Mesenchymal stem cell (in vitro differentiated cells and primary cell): ENCODE results near the gene PLCB1.

Source experiments
- DNase-seq: peaks from one replicate; pipeline ENCODE4 v3.0.0-alpha.2; 2013
- H2AFZ ChIP-seq: one replicate; pipeline ENCODE4 v1.6.1; 2013; ENCODE audit warnings: low read depth, mild to moderate bottlenecking, control low read depth, inconsistent platforms, low read length, moderate library complexity
- H2AK5ac ChIP-seq: 2 replicates; pipeline ENCODE4 v1.6.1; 2013; ENCODE audit warnings: low read length, moderate library complexity, mild to moderate bottlenecking, inconsistent platforms; ENCODE audit not compliant: severe bottlenecking
- H2BK120ac ChIP-seq: one replicate; pipeline ENCODE4 v1.6.1; 2013; ENCODE audit warnings: low read depth, mild to moderate bottlenecking, inconsistent platforms, low read length, moderate library complexity
- H2BK12ac ChIP-seq, 2 experiments: one replicate each; pipeline ENCODE4 v1.6.1; 2013; ENCODE audit warnings: inconsistent platforms in 2 of 2, low read length in 2 of 2, mild to moderate bottlenecking in 2 of 2, moderate library complexity in 2 of 2, control low read depth in 1 of 2
- H2BK15ac ChIP-seq: one replicate; pipeline ENCODE4 v1.6.1; 2013; ENCODE audit warnings: mild to moderate bottlenecking, low read depth, inconsistent platforms; ENCODE audit not compliant: poor library complexity, severe bottlenecking
- H2BK5ac ChIP-seq: 2 replicates; pipeline ENCODE4 v1.6.1; 2013; ENCODE audit warnings: low read depth, mild to moderate bottlenecking, low read length, control low read depth, inconsistent platforms; ENCODE audit not compliant: poor library complexity, severe bottlenecking
- H3K14ac ChIP-seq, 2 experiments: one replicate each; pipeline ENCODE4 v1.6.1; 2013; ENCODE audit warnings: inconsistent platforms in 2 of 2, low read length in 2 of 2, control low read depth in 1 of 2, mild to moderate bottlenecking in 1 of 2, moderate library complexity in 1 of 2
- H3K18ac ChIP-seq, 2 experiments: one replicate each; pipeline ENCODE4 v1.6.1; 2013; ENCODE audit warnings: inconsistent platforms in 2 of 2, low read length in 2 of 2, control low read depth in 1 of 2, low read depth in 1 of 2, mild to moderate bottlenecking in 1 of 2
- H3K23ac ChIP-seq, 2 experiments: one replicate each; pipeline ENCODE4 v1.6.1; 2013; ENCODE audit warnings: inconsistent platforms in 2 of 2, low read length in 2 of 2, mild to moderate bottlenecking in 2 of 2, moderate library complexity in 2 of 2, control low read depth in 1 of 2
- H3K27ac ChIP-seq: 2 replicates; pipeline ENCODE4 v1.5.1; 2013; ENCODE audit warnings: mild to moderate bottlenecking, moderate library complexity, low read length, control low read depth, inconsistent platforms; ENCODE audit not compliant: poor library complexity, severe bottlenecking
- H3K27me3 ChIP-seq, 2 experiments: 2 replicates each; pipeline versions ENCODE4 v1.6.1 to v1.7.0; 2013; ENCODE audit warnings: low read length in 2 of 2, mild to moderate bottlenecking in 2 of 2, moderate library complexity in 2 of 2, control low read depth in 1 of 2, inconsistent platforms in 1 of 2; ENCODE audit not compliant: control insufficient read depth in 1 of 2, insufficient read depth in 1 of 2
- H3K36me3 ChIP-seq, 2 experiments: 2 replicates each; pipeline versions ENCODE4 v1.6.1 to v1.7.0; 2013; ENCODE audit warnings: low read length in 2 of 2, control low read depth in 1 of 2, inconsistent platforms in 1 of 2, low read depth in 1 of 2, mild to moderate bottlenecking in 1 of 2; ENCODE audit not compliant: insufficient read depth in 2 of 2, control insufficient read depth in 1 of 2
- H3K4ac ChIP-seq, 2 experiments: one replicate each; pipeline ENCODE4 v1.6.1; 2013; ENCODE audit warnings: inconsistent platforms in 2 of 2, low read length in 2 of 2, mild to moderate bottlenecking in 2 of 2, moderate library complexity in 2 of 2, control low read depth in 1 of 2, low read depth in 1 of 2
- H3K4me1 ChIP-seq: 2 replicates; pipeline ENCODE4 v1.6.1; 2013; ENCODE audit warnings: low read depth, low read length, control low read depth; ENCODE audit not compliant: control insufficient read depth, insufficient read depth
- H3K4me2 ChIP-seq: 2 replicates; pipeline ENCODE4 v1.6.1; 2013; ENCODE audit warnings: low read length, mild to moderate bottlenecking, inconsistent platforms; ENCODE audit not compliant: poor library complexity, severe bottlenecking
- H3K4me3 ChIP-seq, 2 experiments: 2 replicates each; pipeline versions ENCODE4 v1.5.1 to v1.7.0; 2013; ENCODE audit warnings: low read length in 2 of 2, mild to moderate bottlenecking in 2 of 2, control low read depth in 1 of 2, low read depth in 1 of 2; ENCODE audit not compliant: insufficient read depth in 1 of 2
- H3K79me1 ChIP-seq: replicated peaks from 2 replicates; pipeline ENCODE4 v1.6.1; 2013; ENCODE audit warnings: mild to moderate bottlenecking, control low read depth, low read length, inconsistent platforms; ENCODE audit not compliant: poor library complexity, severe bottlenecking
- H3K9ac ChIP-seq: 2 replicates; pipeline ENCODE4 v1.7.0; 2013; ENCODE audit warnings: mild to moderate bottlenecking, low read length, moderate library complexity
- H3K9me3 ChIP-seq: 2 replicates; pipeline ENCODE4 v1.7.0; 2013; ENCODE audit warnings: mild to moderate bottlenecking, low read length; ENCODE audit not compliant: control insufficient read depth
- H4K8ac ChIP-seq: one replicate; pipeline ENCODE4 v1.6.1; 2013; ENCODE audit warnings: inconsistent platforms, mild to moderate bottlenecking, low read length, moderate library complexity
- H4K91ac ChIP-seq: one replicate; pipeline ENCODE4 v1.6.1; 2013; ENCODE audit warnings: mild to moderate bottlenecking, low read length, inconsistent platforms
- WGBS: methylation state at CpG from one replicate; pipeline ENCODE4 v1.1.7; 2013; ENCODE audit warnings: mixed read lengths; 5-methylcytosine and 5-hydroxymethylcytosine counted together

Gene PLCB1

DNA sequence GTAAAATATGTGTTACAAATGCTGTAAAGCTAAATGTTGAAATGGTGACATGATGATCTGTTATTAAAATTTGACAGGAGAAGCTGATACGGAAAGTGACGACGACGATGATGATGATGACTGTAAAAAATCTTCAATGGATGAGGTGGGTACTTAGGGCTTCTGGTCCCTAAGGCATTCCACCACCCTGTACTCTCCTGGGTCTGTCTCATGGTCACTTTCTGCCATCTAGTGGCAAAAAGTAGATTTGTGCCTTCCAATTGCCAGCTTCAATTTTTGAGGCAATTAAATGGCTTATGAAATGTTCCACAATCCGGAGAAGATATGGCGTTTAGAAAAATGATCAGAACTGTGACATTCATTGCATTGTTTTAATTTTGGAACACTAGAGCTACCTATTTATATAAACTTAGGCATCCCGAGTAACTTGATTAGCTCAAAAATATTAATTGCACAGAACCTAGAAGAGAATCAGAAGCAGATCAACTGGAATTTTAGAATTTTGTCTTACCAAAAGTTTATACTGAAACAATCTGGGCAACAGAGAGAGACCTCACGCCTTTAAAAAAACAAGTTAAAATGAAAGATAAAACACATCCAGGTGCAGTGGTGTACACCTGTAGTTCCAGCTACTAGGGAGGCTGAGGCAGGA lies 590.3 kb downstream of the PLCB1 start:
- no peak overlapping the region for H2AFZ ChIP-seq
- peaks cover 2% of the 10 kb centered on the region for H3K4me1 ChIP-seq
- no peak overlapping the region for H3K4me2 ChIP-seq
- H4K91ac ChIP-seq: no peak overlapping the region
- H3K18ac ChIP-seq: no peak overlapping the region
- H3K23ac ChIP-seq: no peak overlapping the region
- H3K4me3 ChIP-seq: no peak overlapping the region
- H2BK120ac ChIP-seq: no peak overlapping the region
- H3K4ac ChIP-seq: no peak overlapping the region
- no peaks in the 10 kb centered on the region for H3K79me1 ChIP-seq
- H3K9ac ChIP-seq: no peak overlapping the region
- H3K36me3 ChIP-seq: no peaks in the 10 kb centered on the region
- WGBS: 55% methylated on average over 8 of the region's 8 CpGs
- H3K27ac ChIP-seq: no peak overlapping the region
- DNase-seq: peak; percentile 77
- no peak overlapping the region for H3K14ac ChIP-seq
- no peak overlapping the region for H2AK5ac ChIP-seq
- no peak overlapping the region for H4K8ac ChIP-seq
- H2BK12ac ChIP-seq: no peak overlapping the region
- no peak overlapping the region for H2BK5ac ChIP-seq
- H2BK15ac ChIP-seq: no peak overlapping the region
- H3K27me3 ChIP-seq: no peaks in the 10 kb centered on the region
- H3K9me3 ChIP-seq: no peaks in the 10 kb centered on the region

GRCh38 chr20:8723296-8723695 lies 591.2 kb downstream of the PLCB1 start:
- H3K23ac ChIP-seq: no peak overlapping the region
- no peak overlapping the region for H3K4me3 ChIP-seq
- H3K4me1 ChIP-seq: peaks cover 2% of the 10 kb centered on the region
- H3K4ac ChIP-seq: no peak overlapping the region
- H2AFZ ChIP-seq: no peak overlapping the region
- no peak overlapping the region for H4K91ac ChIP-seq
- no peak for DNase-seq
- H3K27me3 ChIP-seq: no peaks in the 10 kb centered on the region
- no peak overlapping the region for H3K9ac ChIP-seq
- no peak overlapping the region for H3K27ac ChIP-seq
- H3K18ac ChIP-seq: no peak overlapping the region
- no peaks in the 10 kb centered on the region for H3K9me3 ChIP-seq
- no peak overlapping the region for H2AK5ac ChIP-seq
- H2BK12ac ChIP-seq: no peak overlapping the region
- H4K8ac ChIP-seq: no peak overlapping the region
- H2BK5ac ChIP-seq: no peak overlapping the region
- H3K4me2 ChIP-seq: no peak overlapping the region
- H2BK15ac ChIP-seq: no peak overlapping the region
- H2BK120ac ChIP-seq: no peak overlapping the region
- H3K79me1 ChIP-seq: no peaks in the 10 kb centered on the region
- no peak overlapping the region for H3K14ac ChIP-seq
- no peaks in the 10 kb centered on the region for H3K36me3 ChIP-seq

- no peaks in the 10 kb centered on the region for H3K79me1 ChIP-seq
- H3K23ac ChIP-seq: no peak overlapping the region
- no peak overlapping the region for H3K9ac ChIP-seq
- no peak overlapping the region for H3K14ac ChIP-seq
- no peak overlapping the region for H2BK5ac ChIP-seq
- peaks cover 2% of the 10 kb centered on the region for H3K4me1 ChIP-seq
- no peak overlapping the region for H2BK15ac ChIP-seq
- H3K27ac ChIP-seq: no peak overlapping the region
- no peaks in the 10 kb centered on the region for H3K9me3 ChIP-seq
- H2AFZ ChIP-seq: no peak overlapping the region
- DNase-seq: no peak
- no peak overlapping the region for H3K18ac ChIP-seq
- H2BK120ac ChIP-seq: no peak overlapping the region
- H3K4ac ChIP-seq: no peak overlapping the region
- H2AK5ac ChIP-seq: no peak overlapping the region
- no peak overlapping the region for H4K8ac ChIP-seq
- H3K27me3 ChIP-seq: no peaks in the 10 kb centered on the region
- H4K91ac ChIP-seq: no peak overlapping the region
- no peaks in the 10 kb centered on the region for H3K36me3 ChIP-seq
- H3K4me2 ChIP-seq: no peak overlapping the region
- H2BK12ac ChIP-seq: no peak overlapping the region
- 92% methylated on average over 2 of the region's 2 CpGs for WGBS
- no peak overlapping the region for H3K4me3 ChIP-seq
Observed at GRCh38 chr20:8724884-8725283, 592.8 kb downstream of the PLCB1 start.

- WGBS: 100% methylated on average over 1 of the region's 2 CpGs
- Histone ChIP-seq H3K18ac (no peak overlapping the region), H2BK5ac (no peak overlapping the region), H3K79me1 (no peaks in the 10 kb centered on the region), H3K4me2 (no peak overlapping the region), H3K9me3 (no peaks in the 10 kb centered on the region), H2AFZ (no peak overlapping the region), H4K8ac (no peak overlapping the region), H3K4ac (no peak overlapping the region), H3K27ac (no peak overlapping the region), H3K23ac (no peak overlapping the region), H3K27me3 (no peaks in the 10 kb centered on the region), H3K4me3 (no peak overlapping the region), H3K9ac (no peak overlapping the region), H3K36me3 (no peaks in the 10 kb centered on the region), H2BK12ac (no peak overlapping the region), H2AK5ac (no peak overlapping the region), H2BK120ac (no peak overlapping the region), H3K4me1 (peaks cover 2% of the 10 kb centered on the region), H4K91ac (no peak overlapping the region), H2BK15ac (no peak overlapping the region), H3K14ac (no peak overlapping the region)
- DNase-seq: no peak
Observed at GRCh38 chr20:8726460-8726859, 594.4 kb downstream of the PLCB1 start.
